HG02938 (cell line): ENCODE results near the gene HLX.

ENCODE experiments used
- ATAC-seq: cut with Tn5 transposase; IDR thresholded peaks from one replicate; pipeline ENCODE4 v1.9.1; 2021; ENCODE audit warnings: mild to moderate bottlenecking, moderate library complexity; ENCODE audit not compliant: unreplicated experiment

Gene HLX

GRCh38 chr1:220894025-220894923, 15.0 kb downstream of the HLX start:
- ATAC-seq: no peak

DNA sequence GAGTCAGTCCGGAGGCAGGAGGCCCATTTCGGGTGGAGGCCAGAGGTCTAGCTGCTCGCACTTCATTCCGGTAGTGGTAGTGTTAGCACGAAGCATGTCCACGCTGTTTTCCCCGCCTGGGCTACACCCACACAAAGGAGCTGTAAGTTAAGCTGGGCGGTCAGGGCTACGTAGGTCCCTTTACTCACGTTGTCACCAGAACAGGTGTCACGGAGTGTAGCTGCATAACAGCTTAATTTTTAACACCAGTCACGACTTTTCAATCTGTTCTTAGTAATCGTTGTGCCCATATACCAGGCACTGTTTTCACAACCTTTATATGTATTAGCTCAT, 15.6 kb downstream of the HLX start:
- no peak for ATAC-seq

GRCh38 chr1:220895412-220895946, 16.2 kb downstream of the HLX start:
- ATAC-seq: no peak

- ATAC-seq: no peak
Observed at GRCh38 chr1:220896092-220896491, 16.8 kb downstream of the HLX start.

DNA sequence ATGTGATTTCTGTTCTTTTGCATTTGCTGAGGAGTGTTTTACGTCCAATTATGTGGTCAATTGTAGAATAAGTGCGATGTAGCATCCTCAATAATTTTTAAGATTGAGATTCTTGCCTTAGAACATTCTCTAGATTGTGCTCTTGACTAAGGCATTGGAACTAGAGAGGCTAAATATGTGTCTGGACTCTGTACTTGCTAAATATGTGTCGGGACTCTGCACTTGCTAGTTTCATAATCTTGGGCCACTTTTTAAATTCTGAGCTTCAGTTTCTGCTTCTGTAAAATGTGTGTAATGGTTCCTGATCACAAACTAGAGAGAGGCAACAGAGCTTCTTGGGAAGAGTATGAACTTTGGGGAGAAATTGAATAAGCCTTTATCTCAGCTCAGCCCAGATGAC, 21.6 kb downstream of the HLX start:
- ATAC-seq: no peak

GRCh38 chr1:220901881-220902280, 22.6 kb downstream of the HLX start:
- ATAC-seq: no peak

DNA sequence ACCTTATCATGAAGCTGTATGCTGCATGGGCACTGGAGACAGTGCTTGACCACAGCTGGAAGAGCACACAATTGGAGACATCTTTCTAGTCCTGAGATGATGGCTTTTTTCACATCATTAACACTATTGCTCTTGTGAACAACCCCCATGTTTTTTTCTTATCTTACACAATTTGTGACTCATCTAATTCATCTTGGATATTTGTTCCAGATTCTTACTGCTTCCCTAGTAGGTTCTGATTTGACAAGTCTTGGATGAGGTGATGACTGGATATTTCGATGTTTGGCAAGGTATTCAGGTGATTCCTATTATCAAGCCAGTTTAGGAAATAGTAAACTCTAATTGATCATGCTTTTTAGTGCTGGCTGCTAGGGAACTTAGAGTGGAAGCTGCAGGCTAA, 23.7 kb downstream of the HLX start:
- no peak for ATAC-seq

DNA sequence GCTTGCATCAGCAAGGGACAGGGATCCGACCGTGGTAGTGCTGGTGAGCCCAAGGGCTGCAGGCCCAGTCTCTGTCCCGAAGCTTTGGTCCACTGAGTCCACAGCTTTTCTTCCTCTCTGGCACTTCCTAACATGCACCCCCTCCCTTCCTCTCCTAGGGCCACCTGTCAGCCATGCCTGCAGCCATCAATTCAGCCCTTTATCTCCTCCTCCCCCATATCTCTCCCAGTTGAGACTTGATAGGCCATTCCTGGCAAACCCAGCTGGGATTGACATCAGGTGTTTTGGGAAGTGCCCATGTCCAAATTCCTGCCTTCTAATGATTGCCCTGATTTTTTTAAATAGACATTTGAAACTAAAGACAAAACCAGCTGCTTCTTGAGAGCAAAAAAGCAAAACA, 25.6 kb downstream of the HLX start:
- no peak for ATAC-seq

GRCh38 chr1:220905650-220906560, 26.7 kb downstream of the HLX start:
- ATAC-seq: no peak

- ATAC-seq: no peak
Observed at GRCh38 chr1:220906561-220907334, 27.5 kb downstream of the HLX start.

- no peak for ATAC-seq
Observed at GRCh38 chr1:220908757-220909156, 29.5 kb downstream of the HLX start.

- ATAC-seq: no peak
Observed at GRCh38 chr1:220910021-220910420, 30.8 kb downstream of the HLX start.

GRCh38 chr1:220914283-220915116, 35.3 kb downstream of the HLX start:
- no peak for ATAC-seq

GRCh38 chr1:220915117-220915440, 35.8 kb downstream of the HLX start:
- ATAC-seq: no peak

DNA sequence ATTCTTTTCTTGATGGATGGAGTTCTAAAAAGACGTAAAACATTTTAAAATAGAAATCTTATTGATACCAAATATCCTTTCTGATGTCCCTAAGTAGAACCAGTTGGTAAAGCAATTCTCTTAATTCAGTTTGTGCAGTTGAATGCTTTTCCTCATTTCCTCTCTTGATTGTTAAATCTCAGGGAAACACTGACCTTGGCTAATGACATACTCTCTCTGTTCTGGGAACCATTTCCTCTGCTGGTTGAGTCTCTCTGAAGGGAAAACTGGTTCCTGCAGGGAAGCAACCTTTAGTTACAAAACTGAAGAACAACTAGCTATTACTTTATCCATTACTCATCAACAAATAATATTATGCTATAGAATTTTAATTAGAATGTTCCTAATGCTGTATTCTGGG, 36.7 kb downstream of the HLX start:
- ATAC-seq: no peak

DNA sequence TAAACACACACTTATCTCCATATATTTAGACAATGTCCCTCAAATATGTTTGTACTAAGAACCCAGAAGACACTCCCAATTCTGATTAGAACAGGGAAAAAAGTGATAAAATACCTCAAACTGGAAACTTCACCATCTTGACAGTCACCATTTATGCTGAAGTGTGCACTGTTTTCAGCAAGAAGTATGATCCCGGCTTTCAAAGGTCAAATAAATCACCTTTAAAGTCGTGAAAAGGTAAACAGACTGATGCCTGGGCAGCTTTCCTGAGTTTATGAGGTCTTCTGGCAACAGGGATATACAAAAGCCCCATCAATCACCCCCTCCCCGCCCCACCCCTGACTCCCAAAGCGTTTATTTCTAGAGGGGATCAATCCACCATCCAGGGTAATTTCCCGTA, 37.9 kb downstream of the HLX start:
- no peak for ATAC-seq

- ATAC-seq: no peak
Observed at GRCh38 chr1:220917535-220918209, 38.4 kb downstream of the HLX start.

- ATAC-seq: no peak
Observed at GRCh38 chr1:220918285-220918951, 39.2 kb downstream of the HLX start.

DNA sequence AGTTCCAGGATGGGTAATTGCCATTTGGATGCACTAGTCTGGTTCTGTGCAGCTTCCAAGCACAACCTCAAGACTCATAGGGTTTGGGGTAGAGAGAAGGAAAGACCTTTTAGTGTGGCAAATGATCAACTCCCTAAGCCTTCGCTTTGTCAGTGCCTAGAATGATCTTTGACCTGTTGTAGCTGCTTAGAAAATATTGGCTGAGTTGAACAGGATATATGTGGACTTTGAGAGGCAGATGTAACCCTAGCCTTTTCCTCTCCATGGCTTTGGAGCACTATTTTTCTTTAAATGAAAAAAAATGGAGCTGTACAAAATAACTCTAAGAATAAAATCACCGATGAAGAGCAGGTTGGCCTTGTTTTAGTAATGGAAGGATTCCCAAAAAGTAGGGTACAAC, 41.7 kb downstream of the HLX start:
- no peak for ATAC-seq
